GM06990 (cell line): ENCODE results near the gene P4HB.

Experiments used
- DNase-seq: peaks from one replicate; pipeline ENCODE4 v3.0.0-alpha.2; 2011; ENCODE audit not compliant: insufficient read length; ENCODE audit errors: extremely low read depth
- H3K27me3 ChIP-seq: replicated peaks from 2 replicates; pipeline ENCODE4 v1.6.0; 2011; ENCODE audit warnings: low read length; ENCODE audit not compliant: control insufficient read depth, insufficient read depth
- H3K36me3 ChIP-seq: 2 replicates; pipeline ENCODE4 v1.5.1; 2011; ENCODE audit warnings: low read length; ENCODE audit not compliant: control insufficient read depth, insufficient read depth
- H3K4me3 ChIP-seq: replicated peaks from 2 replicates; pipeline ENCODE4 v1.5.1; 2011; ENCODE audit warnings: low read depth, mild to moderate bottlenecking, control low read depth, low read length
- CTCF ChIP-seq: IDR thresholded peaks from 2 replicates; pipeline ENCODE4 v1.5.1; 2011; ENCODE audit warnings: low read length, control low read depth, mild to moderate bottlenecking, inconsistent platforms; ENCODE audit not compliant: insufficient read depth, poor library complexity, severe bottlenecking

The P4HB gene

DNA sequence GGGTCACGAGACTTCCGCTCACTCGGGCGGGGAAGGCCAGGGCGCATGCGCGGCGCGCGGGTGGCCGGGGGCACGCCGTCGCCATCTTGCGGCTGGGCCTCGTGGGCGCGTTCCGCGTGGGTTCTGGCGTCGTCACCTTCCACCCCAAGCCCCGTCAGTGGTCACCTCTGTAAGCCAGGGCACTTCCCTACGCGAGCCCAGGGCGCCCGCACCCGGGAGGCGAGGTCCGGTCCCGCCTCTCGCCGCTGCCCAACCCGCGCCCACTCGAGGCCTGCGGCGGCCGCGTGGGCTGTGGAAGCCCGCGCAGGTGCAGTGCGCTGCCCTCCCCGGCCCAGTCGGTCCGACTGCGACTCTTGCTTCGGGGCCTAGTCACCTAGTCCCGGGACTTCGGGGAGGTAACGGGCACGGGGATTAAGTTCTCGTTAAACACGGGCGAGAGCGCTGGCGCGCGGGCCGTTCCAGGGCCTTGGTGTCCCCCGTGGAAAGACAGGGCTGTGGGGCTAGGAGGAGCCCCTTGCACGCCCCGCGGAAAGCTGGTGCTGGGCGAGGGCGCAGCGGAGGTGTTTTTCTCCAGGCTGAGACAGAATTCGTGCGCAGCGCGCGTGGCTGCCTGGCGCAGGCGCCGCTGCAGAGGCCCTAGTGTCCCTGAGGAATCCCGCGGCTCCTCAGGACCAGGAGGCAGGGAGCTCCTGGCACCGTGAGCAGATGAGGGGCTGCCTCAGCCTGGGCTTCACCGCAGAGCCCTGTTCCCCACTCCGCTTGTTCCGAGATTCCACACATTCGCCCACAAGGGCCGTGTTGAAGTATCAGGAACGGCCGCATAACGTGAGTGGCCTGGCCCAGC is 11.3 kb upstream of the P4HB start:
- DNase-seq = peak; percentile 95
- TF ChIP-seq CTCF = peak; percentile 12
- peak overlapping the region; percentile 90 for H3K4me3 ChIP-seq
- no peaks in the 10 kb centered on the region for H3K27me3 ChIP-seq
- peaks cover 19% of the 10 kb centered on the region for H3K36me3 ChIP-seq

DNA sequence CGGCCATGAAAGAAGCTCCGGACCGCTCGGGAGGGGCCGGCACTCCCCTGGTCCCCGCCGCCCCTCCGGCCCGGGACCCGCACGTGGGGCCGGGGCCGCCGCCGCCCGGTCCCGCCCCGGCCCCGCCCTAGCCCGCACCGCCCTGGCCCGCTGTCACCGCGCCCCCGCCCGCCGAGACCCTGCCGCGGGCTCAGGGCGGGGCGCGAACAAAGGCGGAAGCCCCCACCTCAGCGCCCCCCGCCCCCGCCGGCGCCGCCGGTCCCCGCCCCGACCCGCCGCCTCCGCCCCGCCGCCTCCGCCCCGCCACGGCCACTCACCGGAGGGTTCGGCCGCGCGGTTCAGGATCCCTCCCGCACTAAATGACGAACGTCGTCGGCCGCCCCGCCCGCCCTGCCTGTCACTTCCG is 10.6 kb upstream of the P4HB start, which contains the start of gene ARHGDIA:
TSS of gene ARHGDIA (minus strand) at position 357 of the 406 bp plus-strand sequence. CDS start 1,407 bp downstream, outside the sequence.
- no peak for TF ChIP-seq CTCF
- no peak for DNase-seq

DNA sequence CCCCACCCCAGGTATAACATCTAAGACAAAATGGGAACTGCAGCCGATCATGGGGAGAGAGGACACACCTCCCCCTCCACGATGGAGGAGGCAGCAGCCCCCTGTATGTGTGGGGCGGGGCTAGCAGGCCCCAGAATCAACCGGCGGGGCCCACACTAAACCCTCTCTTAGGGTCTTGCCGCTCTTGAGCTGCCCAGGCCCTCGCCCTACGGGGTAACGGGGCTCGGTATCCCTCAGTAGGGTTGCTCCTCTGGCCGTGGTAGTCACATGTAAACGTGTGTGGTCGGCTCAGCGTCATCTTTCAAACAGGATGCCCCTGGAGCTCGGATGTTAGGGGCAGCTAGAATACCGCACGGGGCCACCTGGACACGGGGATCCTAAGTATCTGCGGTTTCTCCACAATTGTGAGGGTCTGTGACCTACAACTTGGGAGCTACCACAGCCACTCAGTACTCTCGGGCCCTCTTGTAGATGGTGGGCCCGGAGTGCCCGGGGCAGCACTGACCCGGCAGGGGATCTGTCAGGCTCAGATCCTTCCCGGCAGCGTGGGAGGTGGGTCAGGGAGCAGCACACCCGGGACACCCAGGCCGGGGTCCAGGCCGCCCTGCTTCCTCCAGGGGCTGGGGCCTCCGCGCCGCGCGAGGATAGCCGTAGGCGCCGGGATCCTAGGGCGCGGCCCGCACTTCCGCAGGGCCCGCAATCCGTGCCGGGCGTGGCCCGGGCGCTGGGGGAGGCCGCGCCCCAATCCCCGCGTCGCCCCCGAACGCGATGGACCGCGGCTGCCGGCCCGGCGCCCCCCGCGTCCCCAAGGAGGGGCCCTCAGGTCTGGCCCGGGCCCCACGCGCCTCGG is 10.0 kb upstream of the P4HB start:
- TF ChIP-seq CTCF = no peak
- peak; percentile 63 for DNase-seq
- Histone ChIP-seq H3K27me3 (no peaks in the 10 kb centered on the region), H3K4me3 (peak overlapping the region; percentile 90), H3K36me3 (peaks cover 28% of the 10 kb centered on the region)

More for the DNA sequence above, 10.6 kb upstream of the P4HB start, which contains the start of gene ARHGDIA:
- H3K27me3 ChIP-seq = no peaks in the 10 kb centered on the region
- peak within 1 kb of the TSS; percentile 90 for H3K4me3 ChIP-seq
- H3K36me3 ChIP-seq = peaks cover 22% of the 10 kb centered on the region

DNA sequence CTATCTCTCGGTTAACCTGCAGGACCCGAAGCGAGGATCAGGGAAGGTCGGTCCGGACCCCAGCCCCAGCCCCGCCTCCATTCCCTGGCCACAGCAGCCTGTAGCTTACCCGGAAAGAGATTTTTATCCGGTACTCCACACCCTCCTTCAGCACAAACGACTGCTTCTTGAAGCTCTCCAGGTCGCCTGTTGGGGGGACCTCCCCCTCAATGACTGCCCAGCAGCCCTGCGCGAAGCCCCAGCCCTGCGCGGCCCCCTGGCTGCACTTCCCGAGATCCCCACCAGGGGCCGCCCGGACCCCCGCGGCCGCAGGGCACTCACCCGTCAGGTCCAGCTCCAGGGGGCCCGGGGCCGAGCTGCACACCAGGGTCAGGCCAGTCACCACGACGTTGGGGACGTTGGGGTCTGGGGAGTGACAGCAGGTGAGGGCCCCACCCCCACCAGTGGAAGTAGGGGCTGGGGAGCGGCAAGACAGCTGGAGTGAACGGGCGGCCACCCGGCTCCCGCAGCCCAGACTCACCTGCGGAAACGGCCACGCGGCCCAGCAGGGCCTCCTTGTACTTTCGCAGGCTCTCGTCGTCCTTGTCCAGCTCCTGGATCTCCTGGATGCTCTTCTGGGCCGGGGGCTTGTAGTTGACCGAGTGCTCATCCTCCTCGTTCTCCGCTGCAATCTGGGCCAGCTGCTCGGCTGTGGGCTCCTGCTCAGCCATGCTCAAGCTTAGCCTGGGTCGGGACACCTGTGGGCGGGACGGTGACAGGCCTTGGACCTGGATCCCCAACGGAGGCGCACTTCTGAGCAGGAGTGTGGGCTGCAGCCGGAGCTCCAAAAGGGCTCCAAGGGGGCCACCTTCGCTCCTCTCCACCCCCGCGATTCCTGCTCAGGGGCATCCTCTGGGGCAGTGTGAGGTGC is 9.1 kb upstream of the P4HB start:
- Histone ChIP-seq H3K4me3 (peak overlapping the region; percentile 90), H3K36me3 (peaks cover 30% of the 10 kb centered on the region), H3K27me3 (no peaks in the 10 kb centered on the region)
- peak; percentile 92 for TF ChIP-seq CTCF
- DNase-seq = peak; percentile 70

- H3K36me3 ChIP-seq = peaks cover 37% of the 10 kb centered on the region
- no peak for TF ChIP-seq CTCF
- peak overlapping the region; percentile 90 for H3K4me3 ChIP-seq
- DNase-seq = no peak
- H3K27me3 ChIP-seq = no peaks in the 10 kb centered on the region
These were observed 8.4 kb upstream of the P4HB start for GRCh38 chr17:81868674-81869220.
